Measurements from ENCODE around the gene SMIM9. TPM values are rescaled to one million over a fixed set of nuclear protein-coding genes. Genes with fewer than 3 reads are reported as not detected.

The SMIM9 gene
- total RNA-seq, 1 experiment from 2014 or later: not detected

- Mint-ChIP-seq H3K27me3 (ENCODE audit: unreplicated experiment) (peaks cover 46% of the 10 kb centered on the region), H3K4me3 (ENCODE audit: low read depth, unreplicated experiment) (no peak overlapping the region), H3K4me1 (ENCODE audit: low read depth, unreplicated experiment) (no peaks in the 10 kb centered on the region), H3K9me3 (ENCODE audit: low read depth, unreplicated experiment) (no peaks in the 10 kb centered on the region), H3K27ac (ENCODE audit: unreplicated experiment) (no peak overlapping the region), H3K36me3 (ENCODE audit: insufficient read depth, unreplicated experiment) (peaks cover 17% of the 10 kb centered on the region)
- TF ChIP-seq CTCF (IDR thresholded peaks at IDR 0.05; ENCODE audit: unreplicated experiment): no peak
- no TSS peak for BruUV-seq (replicated peaks)
- intact Hi-C loops (cut with micrococcal nuclease; ENCODE audit: unreplicated experiment): no loop called here
- DNase-seq: no peak
- CTCF ChIA-PET: no interaction called here
These were observed 53.5 kb downstream of the SMIM9 start for GRCh38 chrX:154780968-154781367.

GRCh38 chrX:154779261-154779660, 55.2 kb downstream of the SMIM9 start:
- CTCF ChIA-PET: interaction anchor here (0.6 kb wide), 1 partner anchor 10 kb away, joined by 3 read pairs; no protein-coding TSS in a partner anchor
- no TSS peak for BruUV-seq (replicated peaks)
- Mint-ChIP-seq H3K9me3 (ENCODE audit: low read depth, unreplicated experiment) (no peaks in the 10 kb centered on the region), H3K27ac (ENCODE audit: unreplicated experiment) (no peak overlapping the region), H3K4me1 (ENCODE audit: low read depth, unreplicated experiment) (no peaks in the 10 kb centered on the region), H3K36me3 (ENCODE audit: insufficient read depth, unreplicated experiment) (peaks cover 17% of the 10 kb centered on the region), H3K27me3 (ENCODE audit: unreplicated experiment) (peaks cover 29% of the 10 kb centered on the region), H3K4me3 (ENCODE audit: low read depth, unreplicated experiment) (no peak overlapping the region)
- no peak for DNase-seq
- no peak for TF ChIP-seq CTCF (IDR thresholded peaks at IDR 0.05; ENCODE audit: unreplicated experiment)
- intact Hi-C loops (cut with micrococcal nuclease; ENCODE audit: unreplicated experiment): no loop called here

- H3K4me1 Mint-ChIP-seq (ENCODE audit: low read depth, unreplicated experiment): no peaks in the 10 kb centered on the region
- TF ChIP-seq CTCF (IDR thresholded peaks at IDR 0.05; ENCODE audit: unreplicated experiment): no peak
- H3K36me3 Mint-ChIP-seq (ENCODE audit: insufficient read depth, unreplicated experiment): peaks cover 26% of the 10 kb centered on the region
- no peak overlapping the region for H3K27ac Mint-ChIP-seq (ENCODE audit: unreplicated experiment)
- H3K9me3 Mint-ChIP-seq (ENCODE audit: low read depth, unreplicated experiment): no peaks in the 10 kb centered on the region
- intact Hi-C loops (cut with micrococcal nuclease; ENCODE audit: unreplicated experiment): no loop called here
- CTCF ChIA-PET: no interaction called here
- peaks cover 3% of the 10 kb centered on the region for H3K27me3 Mint-ChIP-seq (ENCODE audit: unreplicated experiment)
- no peak overlapping the region for H3K4me3 Mint-ChIP-seq (ENCODE audit: low read depth, unreplicated experiment)
- DNase-seq: no peak
- no TSS peak for BruUV-seq (replicated peaks)
These were observed 57.7 kb downstream of the SMIM9 start for GRCh38 chrX:154776753-154777152.

- no peak overlapping the region for H3K27ac Mint-ChIP-seq (ENCODE audit: unreplicated experiment)
- H3K27me3 Mint-ChIP-seq (ENCODE audit: unreplicated experiment): no peaks in the 10 kb centered on the region
- H3K36me3 Mint-ChIP-seq (ENCODE audit: insufficient read depth, unreplicated experiment): peaks cover 37% of the 10 kb centered on the region
These were observed 58.8 kb downstream of the SMIM9 start for GRCh38 chrX:154775419-154776349.

More at GRCh38 chrX:154775419-154776349, 58.8 kb downstream of the SMIM9 start:
- no peak for DNase-seq
- no TSS peak for BruUV-seq (replicated peaks)
- no peak for TF ChIP-seq CTCF (IDR thresholded peaks at IDR 0.05; ENCODE audit: unreplicated experiment)
- H3K9me3 Mint-ChIP-seq (ENCODE audit: low read depth, unreplicated experiment): peaks cover 3% of the 10 kb centered on the region
- no peak overlapping the region for H3K4me3 Mint-ChIP-seq (ENCODE audit: low read depth, unreplicated experiment)
- H3K4me1 Mint-ChIP-seq (ENCODE audit: low read depth, unreplicated experiment): no peaks in the 10 kb centered on the region
- intact Hi-C loops (cut with micrococcal nuclease; ENCODE audit: unreplicated experiment): no loop called here
- CTCF ChIA-PET: no interaction called here

Data from Calu3 (cell line).